H1 (cell line): ENCODE results near the gene FSD1. TPM values are rescaled to one million over a fixed set of nuclear protein-coding genes. Genes with fewer than 3 reads are reported as not detected.

Source experiments
- BACH1 ChIP-seq: IDR thresholded peaks from 2 replicates; pipeline ENCODE4 v1.6.1; 2012; ENCODE audit warnings: low read length, improper control_type of control experiment
- CHD1 ChIP-seq: IDR thresholded peaks from 2 replicates; pipeline ENCODE4 v1.6.1; 2012; ENCODE audit warnings: low read depth, low read length, improper control_type of control experiment
- CTCF ChIP-seq, 3 experiments: IDR thresholded peaks; 1 replicate in 2 of 3; 2 replicates in 1 of 3; pipeline versions ENCODE4 v1.5.1 to v1.6.1; 2011; ENCODE audit warnings: low read length in 3 of 3, mild to moderate bottlenecking in 3 of 3, inconsistent platforms in 2 of 3, low read depth in 1 of 3, moderate library complexity in 1 of 3; ENCODE audit not compliant: insufficient read depth in 1 of 3; ENCODE audit errors: control extremely low read depth in 1 of 3
- EZH2 ChIP-seq: fragments of 200-600 bp; sonication (generic); IDR thresholded peaks from 2 replicates; pipeline ENCODE4 v1.7.1; 2012; ENCODE audit warnings: low read depth, mild to moderate bottlenecking, moderate library complexity, low read length, inconsistent platforms; ENCODE audit not compliant: severe bottlenecking
- HDAC2 ChIP-seq, 2 experiments: fragments of 300-600 bp in 1 of 2; sonication (generic) in 1 of 2; IDR thresholded peaks; 2 replicates each; pipeline ENCODE4 v1.6.1; 2011 to 2012; ENCODE audit warnings: low read depth in 2 of 2, low read length in 2 of 2, mild to moderate bottlenecking in 2 of 2, moderate library complexity in 2 of 2, borderline replicate concordance in 1 of 2, inconsistent platforms in 1 of 2
- JUND ChIP-seq: IDR thresholded peaks from 2 replicates; pipeline ENCODE4 v1.6.1; 2011; ENCODE audit warnings: mild to moderate bottlenecking, improper control_type of control experiment, low read length
- RBBP5 ChIP-seq: IDR thresholded peaks from 2 replicates; pipeline ENCODE4 v1.7.1; 2012; ENCODE audit warnings: low read depth, mild to moderate bottlenecking, inconsistent platforms, low read length, moderate library complexity, borderline replicate concordance
- TEAD4 ChIP-seq: IDR thresholded peaks from 2 replicates; pipeline ENCODE4 v1.6.1; 2012; ENCODE audit warnings: low read depth, low read length, inconsistent platforms, mixed read lengths
- polyA plus RNA-seq, 7 experiments: library from polyadenylated mRNA; depleted of rRNA in 3 of 7; stranded (reverse) in 5 of 7; unstranded in 2 of 7; fragments of >200 nt in 5 of 7; fragments of 200-250 nt in 2 of 7; gene quantifications; 1 replicate in 5 of 7; 2 replicates in 1 of 7; 4 replicates in 1 of 7; pipeline versions ENCODE4 v1.2.1 to v1.2.3, GENCODE V29; 2011 to 2013; ENCODE audit warnings: missing spikeins in 2 of 7, mixed read lengths in 2 of 7
- total RNA-seq: library from RNA; stranded (reverse); fragmentation: NEBNext Ultra II Directional; extraction: Animal tissue kit (Norgen Biotek cat#: 25700); gene quantifications from 2 replicates; pipeline ENCODE4 v1.2.1, GENCODE V29; 2021

FSD1 gene
- total and polyA plus RNA-seq, 2 of the 8 experiments (the other 6 are each of a cell fraction or from before 2014, with no cell fraction given): 58.8 to 181 TPM

- no peak for TF ChIP-seq HDAC2 (IDR thresholded peaks at IDR 0.05; ENCODE audit: borderline replicate concordance in 1 of 2, low read depth in 2 of 2, low read length in 2 of 2)
- TF ChIP-seq BACH1: no peak
- peak; percentile 59; the same call in 1 of the 2 replicates for TF ChIP-seq TEAD4
- no peak for TF ChIP-seq CHD1
- no peak for TF ChIP-seq RBBP5
- no peak for TF ChIP-seq EZH2
- no peak for TF ChIP-seq CTCF (IDR thresholded peaks at IDR 0.05; ENCODE audit: control extremely low read depth in 1 of 3, insufficient read depth in 1 of 3, low read depth in 1 of 3, low read length in 3 of 3)
- 0 out of 2 replicates have a peak, but pooled peaks have one; percentile 33 for TF ChIP-seq JUND
Measured at GRCh38 chr19:4361152-4362046, 57.0 kb downstream of the FSD1 start (continued).
